RWPE2 (cell line): ENCODE measurements around the gene PPP1R14D.

Experiments
- ATAC-seq: fragments of 200-7000 bp; cut with Tn5 transposase; 3 replicates; pipeline ENCODE4 v1.9.1; 2021; ENCODE audit warnings: low read depth
- DNase-seq: peaks from one replicate; pipeline ENCODE4 v3.0.0-alpha.2; 2020; ENCODE audit warnings: low spot score
- H3K27ac ChIP-seq: fragments of 450-650 bp; 2 replicates; pipeline ENCODE4 v1.5.1; 2017; ENCODE audit warnings: mild to moderate bottlenecking; ENCODE audit not compliant: poor library complexity, severe bottlenecking
- H3K27me3 ChIP-seq: fragments of 250-450 bp; sonication (Bioruptor Pico); 2 replicates; pipeline ENCODE4 v1.5.1; 2021; ENCODE audit warnings: mild to moderate bottlenecking, moderate library complexity; ENCODE audit not compliant: insufficient read depth, poor library complexity, severe bottlenecking
- H3K36me3 ChIP-seq: fragments of 250-450 bp; sonication (Bioruptor Pico); 2 replicates; pipeline ENCODE4 v1.5.1; 2020; ENCODE audit warnings: low read depth, mild to moderate bottlenecking, moderate library complexity
- H3K4me1 ChIP-seq: fragments of 250-450 bp; sonication (Bioruptor Pico); 2 replicates; pipeline ENCODE4 v1.5.1; 2021; ENCODE audit warnings: mild to moderate bottlenecking, moderate library complexity; ENCODE audit not compliant: insufficient read depth, poor library complexity, severe bottlenecking
- H3K4me3 ChIP-seq: fragments of 250-450 bp; sonication (Bioruptor Pico); 2 replicates; pipeline ENCODE4 v1.5.1; 2021; ENCODE audit warnings: mild to moderate bottlenecking, moderate library complexity; ENCODE audit not compliant: severe bottlenecking
- H3K9me3 ChIP-seq: fragments of 250-450 bp; sonication (Bioruptor Pico); 2 replicates; pipeline ENCODE4 v1.5.1; 2021; ENCODE audit warnings: mild to moderate bottlenecking, moderate library complexity; ENCODE audit not compliant: severe bottlenecking
- TF ChIP-seq, protein P1 (sequence below): fragments of 450-650 bp; IDR thresholded peaks from one replicate; pipeline ENCODE4 v1.5.1; 2017; ENCODE audit warnings: mild to moderate bottlenecking, moderate library complexity; ENCODE audit not compliant: poor library complexity, severe bottlenecking

PPP1R14D gene

DNA sequence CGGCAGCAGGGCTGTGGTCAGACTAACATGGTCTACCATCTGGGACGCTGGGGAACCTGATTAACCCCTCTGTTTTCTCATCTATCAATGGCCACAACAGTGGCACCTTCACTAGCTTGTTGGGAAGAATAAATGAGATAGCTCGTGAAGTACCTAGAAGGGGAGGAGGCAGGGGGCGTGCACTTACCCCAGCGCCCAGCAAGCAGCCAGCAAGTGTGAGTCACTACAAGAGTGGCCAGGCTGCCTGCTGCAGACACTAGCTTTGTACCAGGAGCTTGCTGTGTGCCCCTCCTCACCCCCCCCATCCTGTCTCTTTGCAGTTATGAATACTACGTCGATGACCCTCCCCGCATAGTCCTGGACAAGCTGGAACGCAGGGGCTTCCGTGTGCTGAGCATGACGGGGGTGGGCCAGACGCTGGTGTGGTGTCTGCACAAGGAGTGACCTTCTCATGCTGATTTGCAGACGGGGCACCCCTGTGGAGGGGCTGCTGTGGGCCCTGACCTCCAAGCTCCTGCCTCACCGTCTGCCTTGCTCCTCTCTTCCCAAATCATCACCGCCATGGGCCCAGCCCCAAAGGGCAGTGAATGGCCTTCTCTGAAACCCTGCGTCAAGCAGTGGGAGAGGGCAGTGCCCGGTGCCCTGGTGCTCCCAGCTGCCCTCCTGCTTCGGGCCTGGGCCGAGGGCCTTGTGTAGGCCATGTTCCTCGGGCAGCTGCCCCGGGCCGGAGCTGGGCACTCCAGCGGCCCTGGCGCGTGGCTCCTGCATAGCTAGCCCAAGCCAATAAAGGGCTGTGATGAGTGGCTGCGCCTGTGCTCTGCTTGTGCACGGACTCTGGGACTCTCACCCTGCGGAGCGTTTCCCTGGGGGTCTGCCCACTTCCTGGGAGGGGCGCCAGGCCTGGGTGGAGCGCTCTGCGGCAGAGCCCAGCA lies 61.3 kb downstream of the PPP1R14D start:
- TF ChIP-seq, protein P1, sequence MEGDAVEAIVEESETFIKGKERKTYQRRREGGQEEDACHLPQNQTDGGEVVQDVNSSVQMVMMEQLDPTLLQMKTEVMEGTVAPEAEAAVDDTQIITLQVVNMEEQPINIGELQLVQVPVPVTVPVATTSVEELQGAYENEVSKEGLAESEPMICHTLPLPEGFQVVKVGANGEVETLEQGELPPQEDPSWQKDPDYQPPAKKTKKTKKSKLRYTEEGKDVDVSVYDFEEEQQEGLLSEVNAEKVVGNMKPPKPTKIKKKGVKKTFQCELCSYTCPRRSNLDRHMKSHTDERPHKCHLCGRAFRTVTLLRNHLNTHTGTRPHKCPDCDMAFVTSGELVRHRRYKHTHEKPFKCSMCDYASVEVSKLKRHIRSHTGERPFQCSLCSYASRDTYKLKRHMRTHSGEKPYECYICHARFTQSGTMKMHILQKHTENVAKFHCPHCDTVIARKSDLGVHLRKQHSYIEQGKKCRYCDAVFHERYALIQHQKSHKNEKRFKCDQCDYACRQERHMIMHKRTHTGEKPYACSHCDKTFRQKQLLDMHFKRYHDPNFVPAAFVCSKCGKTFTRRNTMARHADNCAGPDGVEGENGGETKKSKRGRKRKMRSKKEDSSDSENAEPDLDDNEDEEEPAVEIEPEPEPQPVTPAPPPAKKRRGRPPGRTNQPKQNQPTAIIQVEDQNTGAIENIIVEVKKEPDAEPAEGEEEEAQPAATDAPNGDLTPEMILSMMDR = no peak
- H3K4me3 ChIP-seq = no peak overlapping the region
- H3K9me3 ChIP-seq = no peaks in the 10 kb centered on the region
- no peaks in the 10 kb centered on the region for H3K27me3 ChIP-seq
- ATAC-seq = peak; percentile 28
- H3K4me1 ChIP-seq = peaks cover 58% of the 10 kb centered on the region
- peak; percentile 90 for DNase-seq
- peak overlapping the region; percentile 92 for H3K27ac ChIP-seq
- H3K36me3 ChIP-seq = 0 out of 2 replicates have a peak, but pooled peaks cover 7% of the 10 kb centered on the region

DNA sequence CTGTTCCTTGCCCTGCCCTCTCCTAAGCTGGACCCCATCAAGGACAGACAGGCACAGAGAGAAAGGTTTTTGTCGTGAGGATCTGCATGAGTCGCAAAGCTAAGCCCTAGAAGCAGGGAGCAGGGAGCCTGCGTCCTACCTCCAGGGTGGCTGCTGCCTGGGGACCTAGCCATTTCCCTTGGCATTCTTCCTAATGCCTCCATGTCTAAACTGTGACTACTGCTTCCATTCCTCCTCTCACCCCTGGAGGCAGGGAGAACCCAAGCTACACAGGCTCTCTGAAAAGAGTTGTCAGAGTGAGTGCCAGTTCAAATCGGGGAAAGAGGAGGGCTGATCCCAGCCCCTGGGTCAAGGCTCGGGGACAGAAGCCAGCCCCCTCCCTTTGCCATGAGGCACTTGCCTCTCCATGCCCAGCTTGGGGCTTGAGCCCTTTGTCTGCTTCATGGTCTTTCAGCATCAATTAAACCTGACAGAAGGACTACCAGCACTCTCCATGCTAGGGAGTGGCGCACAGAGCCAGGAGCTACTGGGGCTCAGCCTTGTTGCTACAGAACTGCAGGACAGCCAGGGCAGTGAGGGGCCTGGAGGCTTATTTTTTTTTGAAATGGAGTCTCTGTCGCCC lies 62.2 kb downstream of the PPP1R14D start:
- DNase-seq = no peak
- 0 out of 2 replicates have a peak, but pooled peaks cover 5% of the 10 kb centered on the region for H3K36me3 ChIP-seq
- H3K27ac ChIP-seq = peak overlapping the region; percentile 92
- no peaks in the 10 kb centered on the region for H3K27me3 ChIP-seq
- TF ChIP-seq, protein P1 = no peak
- H3K4me3 ChIP-seq = no peak overlapping the region
- ATAC-seq = no peak
- H3K4me1 ChIP-seq = peaks cover 58% of the 10 kb centered on the region
- no peaks in the 10 kb centered on the region for H3K9me3 ChIP-seq
